ENCODE data around the gene DLGAP1. TPM values are rescaled to one million over a fixed set of nuclear protein-coding genes. Genes with fewer than 3 reads are reported as not detected.

Gene DLGAP1
- total RNA-seq, 1 donor from 2014 or later: 11.5 TPM

GRCh38 chr18:3452750-3453539, 1002.2 kb downstream of the DLGAP1 start:
- no peak for DNase-seq (ENCODE audit: low read depth, low spot score)
- H3K4me1 Mint-ChIP-seq: peaks cover 62% of the 10 kb centered on the region
- H3K4me3 Mint-ChIP-seq: peak overlapping the region; percentile 99
- peaks cover 2% of the 10 kb centered on the region for H3K27me3 Mint-ChIP-seq (ENCODE audit: low read depth)
- TF ChIP-seq, protein P1, sequence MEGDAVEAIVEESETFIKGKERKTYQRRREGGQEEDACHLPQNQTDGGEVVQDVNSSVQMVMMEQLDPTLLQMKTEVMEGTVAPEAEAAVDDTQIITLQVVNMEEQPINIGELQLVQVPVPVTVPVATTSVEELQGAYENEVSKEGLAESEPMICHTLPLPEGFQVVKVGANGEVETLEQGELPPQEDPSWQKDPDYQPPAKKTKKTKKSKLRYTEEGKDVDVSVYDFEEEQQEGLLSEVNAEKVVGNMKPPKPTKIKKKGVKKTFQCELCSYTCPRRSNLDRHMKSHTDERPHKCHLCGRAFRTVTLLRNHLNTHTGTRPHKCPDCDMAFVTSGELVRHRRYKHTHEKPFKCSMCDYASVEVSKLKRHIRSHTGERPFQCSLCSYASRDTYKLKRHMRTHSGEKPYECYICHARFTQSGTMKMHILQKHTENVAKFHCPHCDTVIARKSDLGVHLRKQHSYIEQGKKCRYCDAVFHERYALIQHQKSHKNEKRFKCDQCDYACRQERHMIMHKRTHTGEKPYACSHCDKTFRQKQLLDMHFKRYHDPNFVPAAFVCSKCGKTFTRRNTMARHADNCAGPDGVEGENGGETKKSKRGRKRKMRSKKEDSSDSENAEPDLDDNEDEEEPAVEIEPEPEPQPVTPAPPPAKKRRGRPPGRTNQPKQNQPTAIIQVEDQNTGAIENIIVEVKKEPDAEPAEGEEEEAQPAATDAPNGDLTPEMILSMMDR (conservative IDR thresholded peaks at IDR 0.05): no peak
- H3K9me3 Mint-ChIP-seq: no peaks in the 10 kb centered on the region
- peaks cover 15% of the 10 kb centered on the region for H3K36me3 Mint-ChIP-seq (ENCODE audit: low read depth)
- peak overlapping the region; percentile 95 for H3K27ac Mint-ChIP-seq (ENCODE audit: unreplicated experiment)

- no peaks in the 10 kb centered on the region for H3K9me3 Mint-ChIP-seq
- peaks cover 8% of the 10 kb centered on the region for H3K36me3 Mint-ChIP-seq (ENCODE audit: low read depth)
- peaks cover 2% of the 10 kb centered on the region for H3K27me3 Mint-ChIP-seq (ENCODE audit: low read depth)
- peak overlapping the region; percentile 98 for H3K27ac Mint-ChIP-seq (ENCODE audit: unreplicated experiment)
- DNase-seq (ENCODE audit: low read depth, low spot score): peak; percentile 31
- peaks cover 62% of the 10 kb centered on the region for H3K4me1 Mint-ChIP-seq
- TF ChIP-seq, protein P1 (conservative IDR thresholded peaks at IDR 0.05): no peak
- peak overlapping the region; percentile 99 for H3K4me3 Mint-ChIP-seq
Measured at GRCh38 chr18:3451989-3452749, 1002.9 kb downstream of the DLGAP1 start.

DNA sequence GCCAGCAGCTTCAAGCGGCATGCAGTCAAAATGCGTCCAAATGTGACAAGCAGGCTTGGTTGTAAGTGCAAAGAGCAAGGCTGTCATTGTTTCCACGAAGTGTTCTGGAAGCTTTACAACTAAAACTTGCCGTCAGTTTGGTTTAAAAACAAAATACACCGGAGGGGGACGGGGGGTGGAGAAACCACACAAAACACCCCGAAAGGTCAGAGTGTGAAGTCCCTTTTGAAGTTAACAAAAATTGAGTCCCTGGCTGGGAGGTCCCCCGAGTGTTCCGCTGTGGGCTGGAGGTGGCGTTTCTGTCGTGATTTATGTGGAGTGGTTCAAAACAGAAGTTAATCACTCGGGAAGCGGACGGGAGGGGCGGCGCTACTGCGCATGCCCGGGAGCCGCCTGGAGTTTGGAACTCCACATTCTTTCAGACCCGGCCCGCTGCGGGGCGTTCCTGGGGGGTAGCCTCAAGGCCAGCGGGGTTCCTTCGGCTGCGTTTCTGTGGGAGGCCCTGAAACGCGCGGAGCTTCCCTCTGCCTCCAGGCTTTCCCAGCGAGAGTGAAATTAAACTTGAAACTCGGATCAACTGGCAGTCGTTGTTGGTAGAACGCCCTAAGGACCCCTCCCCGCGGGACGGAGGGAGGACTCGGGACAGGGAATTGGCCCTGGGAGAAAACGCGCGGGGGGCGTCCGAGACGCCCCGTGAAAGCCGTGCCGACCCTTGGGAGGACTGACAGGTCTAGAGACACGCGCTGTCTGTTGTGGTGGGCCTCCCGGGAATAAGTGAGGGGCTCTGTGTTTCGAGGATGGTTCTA, 1003.7 kb downstream of the DLGAP1 start:
- H3K27ac Mint-ChIP-seq (ENCODE audit: unreplicated experiment): peak overlapping the region; percentile 98

DNA sequence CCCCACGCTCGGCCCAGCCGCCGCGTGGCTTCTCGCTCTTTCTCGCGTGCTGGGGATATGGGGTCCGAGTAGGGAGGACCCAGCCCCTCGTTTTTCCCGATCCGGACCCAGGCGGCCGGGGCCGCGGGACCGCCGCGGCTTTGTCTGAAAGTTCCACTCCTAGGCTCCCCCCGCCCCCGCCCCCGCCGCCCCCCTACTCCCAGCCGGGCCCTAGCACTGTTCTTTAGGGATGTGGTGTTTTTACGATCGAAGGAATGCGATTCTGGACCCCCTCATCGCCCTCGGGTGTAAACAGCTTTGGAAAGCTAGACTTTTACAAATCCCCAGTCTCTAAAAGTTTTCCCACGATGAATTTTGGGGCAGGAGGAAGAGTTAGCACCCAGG, 1004.3 kb downstream of the DLGAP1 start:
- Mint-ChIP-seq H3K27ac (ENCODE audit: unreplicated experiment) (peak overlapping the region; percentile 98), H3K4me1 (peaks cover 61% of the 10 kb centered on the region), H3K4me3 (peak overlapping the region; percentile 99), H3K36me3 (ENCODE audit: low read depth) (no peaks in the 10 kb centered on the region), H3K9me3 (no peaks in the 10 kb centered on the region), H3K27me3 (ENCODE audit: low read depth) (peaks cover 2% of the 10 kb centered on the region)
- DNase-seq (ENCODE audit: low read depth, low spot score): no peak
- TF ChIP-seq, protein P1 (conservative IDR thresholded peaks at IDR 0.05): no peak

More for the DNA sequence above, 1003.7 kb downstream of the DLGAP1 start:
- H3K9me3 Mint-ChIP-seq: no peaks in the 10 kb centered on the region
- H3K4me1 Mint-ChIP-seq: peaks cover 63% of the 10 kb centered on the region
- peaks cover 2% of the 10 kb centered on the region for H3K27me3 Mint-ChIP-seq (ENCODE audit: low read depth)
- H3K4me3 Mint-ChIP-seq: peak overlapping the region; percentile 99
- H3K36me3 Mint-ChIP-seq (ENCODE audit: low read depth): peaks cover 2% of the 10 kb centered on the region
- TF ChIP-seq, protein P1 (conservative IDR thresholded peaks at IDR 0.05): no peak
- DNase-seq (ENCODE audit: low read depth, low spot score): peak; percentile 75
